ENCODE results near the gene RAP1GAP2.
A peak's percentile ranks its signal among the peaks of the same experiment; 100 is the strongest.

The RAP1GAP2 gene

DNA sequence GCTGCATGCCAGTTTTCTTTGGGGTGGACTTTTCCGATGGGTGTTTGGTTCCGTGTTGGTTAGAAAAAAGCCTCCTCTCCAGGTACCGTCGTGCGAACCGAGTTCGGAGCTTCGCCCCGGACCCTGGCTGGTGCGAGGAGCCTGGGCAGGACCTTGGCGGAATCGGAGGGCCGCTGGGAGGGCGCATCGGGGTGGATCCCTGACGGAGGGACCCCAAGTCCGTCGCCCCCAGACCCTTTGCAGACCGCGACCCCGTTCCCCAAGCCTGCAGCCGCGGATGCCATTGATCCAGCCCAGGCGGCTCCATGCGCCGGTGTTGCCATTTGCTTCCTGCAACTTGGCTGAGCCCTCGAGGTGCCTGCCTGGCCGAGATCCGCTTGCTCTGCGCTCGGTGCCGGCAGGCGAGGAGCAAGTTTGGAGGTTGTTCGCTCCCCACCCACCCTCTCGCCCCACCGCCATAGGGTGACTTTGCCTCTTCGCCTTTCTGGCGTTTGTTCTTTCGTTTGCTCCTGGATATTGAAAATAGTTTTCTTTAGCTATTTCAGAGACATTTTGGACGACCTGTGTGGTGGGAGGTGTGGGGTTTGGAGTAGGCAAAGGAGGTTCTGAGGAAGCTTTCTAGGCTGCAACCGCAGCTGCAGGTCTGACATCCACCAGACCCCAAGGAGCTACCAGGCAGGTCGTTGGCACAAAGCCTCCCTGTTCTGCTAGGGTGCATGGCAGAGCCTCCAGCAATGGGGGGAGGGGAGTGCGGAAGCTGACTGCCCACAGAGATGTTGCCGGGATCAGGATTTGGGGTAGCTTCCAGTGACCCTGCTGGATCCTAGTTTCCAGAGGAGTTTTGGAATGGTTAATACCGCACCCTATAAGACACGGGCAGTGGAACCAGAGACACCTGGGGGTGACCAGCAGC is 58.2 kb downstream of the RAP1GAP2 start:
- DNase-seq, result peak; percentile 6

- DNase-seq, result peak; percentile 13
Observed at GRCh38 chr17:2855063-2855600, 58.9 kb downstream of the RAP1GAP2 start.

DNA sequence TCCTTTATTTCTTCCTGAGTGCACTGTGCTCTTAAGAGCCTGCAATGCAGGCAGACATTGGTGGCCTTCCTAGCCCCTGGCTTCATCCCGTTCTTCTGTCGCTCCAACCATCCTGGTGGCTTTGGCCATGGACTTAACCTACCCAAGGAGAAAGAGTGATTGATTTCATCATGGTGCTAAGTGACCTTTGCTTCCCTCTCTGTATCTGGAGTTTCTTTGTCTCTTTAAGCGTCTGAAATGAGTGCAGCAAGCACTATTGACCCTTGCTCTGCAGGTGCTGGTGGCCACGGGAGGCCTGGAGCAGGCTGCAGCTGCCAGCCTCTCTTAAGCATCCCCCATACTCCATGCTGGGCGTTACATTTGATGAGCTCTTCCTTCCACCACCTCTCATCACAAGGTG is 60.5 kb downstream of the RAP1GAP2 start:
- no peak for DNase-seq

GRCh38 chr17:2860045-2860444 is 63.8 kb downstream of the RAP1GAP2 start:
- DNase-seq, result no peak

- DNase-seq, result no peak
Observed at GRCh38 chr17:2860883-2861282, 64.6 kb downstream of the RAP1GAP2 start.

DNA sequence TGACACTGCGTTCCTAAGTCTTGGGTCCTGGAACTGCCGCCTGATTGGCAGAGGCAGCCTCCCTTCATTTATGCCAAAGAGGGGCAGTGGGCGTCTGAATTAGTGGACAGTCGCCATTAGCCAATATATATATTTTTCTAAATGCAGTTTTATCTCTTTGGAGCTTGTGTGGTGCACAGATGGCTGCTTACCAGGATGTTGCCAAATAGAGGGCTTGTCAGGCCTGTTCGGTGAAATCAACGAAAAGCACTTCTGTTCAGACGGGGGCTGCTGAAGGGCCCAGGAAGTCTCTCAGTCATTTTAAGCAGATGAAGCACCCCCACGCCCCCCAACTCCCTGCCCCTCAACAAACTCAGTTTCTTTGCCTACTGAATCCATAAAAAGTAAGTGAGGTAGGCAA is 66.0 kb downstream of the RAP1GAP2 start:
- no peak for DNase-seq

DNA sequence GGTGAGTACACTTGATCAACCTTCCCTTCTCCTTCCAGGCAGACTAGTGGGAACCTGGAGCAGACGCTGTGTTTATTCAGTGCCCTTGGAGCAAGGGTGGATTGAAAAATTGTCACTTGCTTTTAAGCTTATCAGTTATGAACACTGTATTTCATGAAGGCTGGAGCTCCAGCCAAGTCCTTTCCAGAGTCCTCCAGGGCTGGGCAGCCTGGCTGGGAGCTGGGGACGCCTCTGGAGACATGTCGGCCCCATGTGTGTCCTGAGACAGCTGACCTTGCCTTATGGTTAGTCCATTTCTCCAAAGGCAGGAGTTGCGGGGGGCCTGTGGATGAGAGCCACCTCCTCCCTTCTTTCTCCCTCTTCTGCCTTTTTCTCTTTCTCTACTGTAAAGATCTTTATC is 67.0 kb downstream of the RAP1GAP2 start:
- DNase-seq, result no peak

- DNase-seq, result no peak
Observed at GRCh38 chr17:2865228-2865627, 69.0 kb downstream of the RAP1GAP2 start.

DNA sequence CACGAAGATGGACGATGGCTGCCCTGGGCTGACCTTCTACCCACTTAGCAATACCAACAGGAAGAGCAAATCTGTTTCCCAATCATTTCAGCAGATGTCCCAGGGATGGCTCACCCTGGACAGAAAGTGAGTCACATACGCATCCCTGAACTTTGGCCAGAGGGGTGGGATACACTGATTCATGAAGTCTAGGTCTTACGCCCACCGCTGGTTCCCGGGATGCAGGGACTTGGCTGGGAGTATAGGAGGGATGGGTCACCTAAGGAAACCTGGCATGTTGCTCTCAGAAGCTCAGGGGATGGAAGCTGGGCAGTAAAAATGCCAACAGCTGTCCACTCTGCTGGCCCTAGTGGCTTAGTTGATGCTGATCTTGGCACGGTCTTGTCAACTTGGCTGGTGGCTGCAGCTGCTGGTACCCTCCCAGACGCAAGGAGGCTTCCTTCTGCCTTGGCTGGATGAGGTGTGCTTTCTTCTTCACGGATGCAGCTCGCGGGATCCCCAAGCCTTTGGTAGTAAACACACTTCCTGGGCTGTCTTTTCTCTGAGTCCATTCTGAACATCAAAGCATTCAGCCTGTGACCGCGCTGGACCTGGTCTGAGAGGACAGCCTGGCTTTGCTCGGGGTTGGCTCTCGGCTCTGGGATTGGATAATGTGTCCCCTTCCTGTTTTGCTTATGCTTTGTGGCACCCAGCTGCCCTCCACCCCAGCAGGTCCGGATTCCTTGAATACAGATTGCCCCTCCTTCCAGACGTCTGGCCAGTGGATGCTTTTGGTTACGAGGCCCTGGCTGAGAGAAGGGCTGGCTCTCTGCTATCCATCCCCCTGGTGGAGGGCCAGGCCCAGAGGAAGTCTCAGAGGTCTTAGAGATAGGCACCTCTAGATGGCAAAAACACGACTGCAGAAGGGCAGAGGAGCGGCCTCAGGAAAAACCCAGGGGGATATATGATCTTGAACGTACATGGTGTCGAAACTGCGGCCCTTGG is 71.5 kb downstream of the RAP1GAP2 start:
- DNase-seq, result peak; percentile 26

- DNase-seq, result no peak
Observed at GRCh38 chr17:2869604-2870003, 73.4 kb downstream of the RAP1GAP2 start.

DNA sequence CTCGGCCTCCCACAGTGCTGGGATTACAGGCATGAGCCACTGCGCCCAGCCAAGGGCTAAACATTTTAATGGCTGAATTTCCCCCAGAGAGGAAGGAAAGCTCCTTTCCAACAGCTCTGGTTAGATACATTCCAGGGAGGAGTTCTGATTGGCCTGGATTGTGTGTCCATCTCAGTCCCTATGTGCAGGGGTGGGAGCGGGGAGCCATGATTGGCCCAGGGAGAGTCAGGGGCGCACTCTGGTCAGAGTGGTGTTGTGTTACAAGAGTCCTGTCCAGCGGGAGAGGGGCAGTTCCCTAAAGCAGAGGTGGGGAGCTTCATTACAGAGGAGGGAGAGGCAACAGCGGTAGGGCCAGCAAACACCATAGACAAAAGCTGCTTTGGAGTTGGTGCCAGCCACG is 75.0 kb downstream of the RAP1GAP2 start:
- DNase-seq, result no peak

DNA sequence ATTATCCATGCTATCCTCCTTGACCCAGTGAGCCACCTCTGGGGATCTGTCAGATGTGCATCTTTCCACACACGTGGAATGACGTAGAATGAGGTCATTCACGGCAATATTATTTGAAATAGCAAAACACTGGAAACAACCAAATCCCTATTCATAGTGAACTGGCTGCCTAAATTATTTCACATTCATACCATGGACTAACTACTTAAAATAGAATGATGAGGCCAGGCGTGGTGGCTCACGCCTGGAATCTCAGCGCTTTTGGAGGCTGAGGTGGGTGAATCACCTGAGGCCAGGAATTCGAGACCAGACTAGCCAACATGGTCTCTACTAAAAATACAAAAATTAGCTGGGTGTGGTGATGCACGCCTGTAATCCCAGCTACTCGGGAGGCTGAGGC is 75.5 kb downstream of the RAP1GAP2 start:
- no peak for DNase-seq

DNA sequence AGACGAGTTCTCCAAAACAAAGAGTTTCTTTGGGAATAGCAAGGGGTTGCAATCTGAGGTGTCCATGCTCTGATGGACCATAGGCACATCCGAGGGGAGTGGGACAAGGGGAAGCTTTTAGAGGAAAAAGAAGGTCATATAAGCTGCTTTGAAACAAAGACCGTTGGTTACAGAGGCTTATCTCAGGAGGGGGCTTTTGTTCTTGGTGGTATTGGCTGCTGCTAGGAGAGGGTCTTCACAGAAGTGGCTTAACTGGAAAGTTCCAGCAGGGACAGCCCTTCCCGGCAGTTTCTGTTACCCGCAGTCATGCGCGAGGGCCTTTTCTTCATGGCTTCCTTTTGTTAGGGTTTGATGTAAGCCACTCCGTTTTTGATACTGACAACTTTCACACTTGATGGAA is 76.0 kb downstream of the RAP1GAP2 start:
- no peak for DNase-seq

DNA sequence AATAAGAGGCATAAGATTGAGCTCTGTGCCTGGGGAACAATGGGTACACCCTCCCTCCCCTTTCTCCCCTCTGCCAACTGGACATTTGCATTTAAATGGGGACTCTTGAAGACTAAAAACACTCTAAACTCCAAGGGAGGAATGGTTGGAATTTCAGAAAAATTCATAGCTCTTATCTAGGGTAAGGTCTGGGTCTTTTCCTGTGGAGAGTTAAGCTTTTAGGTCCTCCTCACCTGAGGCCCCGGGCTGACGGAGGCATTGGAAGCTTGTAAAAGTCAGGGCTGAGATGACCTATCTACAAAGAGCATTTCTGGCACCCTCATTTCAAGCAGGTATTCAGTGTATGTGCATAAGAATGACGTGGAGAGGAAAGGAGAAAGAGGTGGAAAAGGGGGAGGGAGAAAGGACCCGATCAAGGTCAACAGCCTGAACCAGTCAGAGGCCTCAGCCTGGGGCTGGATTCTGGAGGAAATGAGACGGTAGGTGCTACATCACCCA is 78.0 kb downstream of the RAP1GAP2 start:
- DNase-seq, result no peak

GRCh38 chr17:2875608-2876007 is 79.4 kb downstream of the RAP1GAP2 start:
- DNase-seq, result no peak

DNA sequence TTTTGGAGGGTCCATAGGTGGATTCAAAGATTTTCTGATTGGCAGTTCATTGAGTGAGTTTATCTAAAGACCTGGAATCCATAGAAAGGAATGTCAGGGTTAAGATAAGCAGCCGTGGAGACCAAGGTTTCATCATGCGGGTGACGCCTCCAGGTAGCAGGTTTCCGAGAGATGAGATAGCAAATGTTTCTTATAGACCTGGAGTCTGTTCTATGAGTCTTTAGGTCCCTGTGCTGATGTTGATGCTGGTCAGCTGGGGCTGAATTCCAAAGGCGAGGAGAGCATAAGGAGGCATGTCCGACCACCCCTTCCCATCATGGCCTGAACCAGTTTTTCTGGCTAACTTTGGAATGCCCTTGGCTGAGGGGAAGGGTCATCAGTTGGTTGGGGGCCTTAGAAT is 80.2 kb downstream of the RAP1GAP2 start:
- DNase-seq, result no peak

DNA sequence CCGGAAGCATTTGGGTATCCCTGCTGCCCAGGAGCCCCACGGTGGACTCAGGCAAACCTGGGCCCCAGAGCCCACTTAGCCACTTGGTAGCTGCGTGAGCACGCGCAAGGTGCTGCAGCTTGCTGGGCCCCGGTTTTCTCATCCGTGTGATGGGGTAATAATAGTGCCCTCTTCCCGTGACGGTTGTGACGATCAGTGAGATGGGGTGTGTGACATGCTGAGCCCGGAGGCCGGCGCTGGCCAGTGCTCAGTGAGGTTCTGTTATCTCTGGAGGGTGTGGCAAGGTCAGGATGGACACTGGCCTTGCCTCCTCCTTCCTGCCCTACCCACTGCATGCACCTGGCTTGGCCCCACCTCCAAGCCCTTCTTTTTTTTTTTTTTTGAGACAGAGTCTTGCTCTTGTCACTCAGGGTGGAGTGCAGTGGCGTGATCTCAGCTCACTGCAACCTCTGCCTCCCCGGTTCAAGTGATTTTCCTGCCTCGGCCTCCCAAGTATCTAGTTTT is 82.6 kb downstream of the RAP1GAP2 start:
- DNase-seq, result no peak

DNA sequence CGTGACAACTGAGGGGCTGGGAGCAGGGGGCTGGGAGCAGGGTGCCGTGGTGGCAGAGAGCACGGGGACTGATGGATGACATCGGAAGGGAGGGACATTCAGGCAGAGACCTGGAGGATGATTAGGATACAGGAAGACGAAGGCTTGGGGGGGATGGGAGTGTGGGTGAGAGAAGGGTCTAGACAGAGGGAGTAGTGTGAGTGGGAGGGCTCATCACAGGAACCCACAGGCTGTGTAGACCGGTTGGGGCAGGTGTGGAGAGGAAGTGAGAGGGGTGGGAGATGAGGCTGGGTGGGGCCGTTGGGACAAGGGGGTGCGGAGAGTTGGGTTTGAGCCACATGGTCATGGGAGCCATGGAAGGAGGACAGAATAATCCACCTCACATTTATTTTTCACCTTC is 83.8 kb downstream of the RAP1GAP2 start:
- no peak for DNase-seq

DNA sequence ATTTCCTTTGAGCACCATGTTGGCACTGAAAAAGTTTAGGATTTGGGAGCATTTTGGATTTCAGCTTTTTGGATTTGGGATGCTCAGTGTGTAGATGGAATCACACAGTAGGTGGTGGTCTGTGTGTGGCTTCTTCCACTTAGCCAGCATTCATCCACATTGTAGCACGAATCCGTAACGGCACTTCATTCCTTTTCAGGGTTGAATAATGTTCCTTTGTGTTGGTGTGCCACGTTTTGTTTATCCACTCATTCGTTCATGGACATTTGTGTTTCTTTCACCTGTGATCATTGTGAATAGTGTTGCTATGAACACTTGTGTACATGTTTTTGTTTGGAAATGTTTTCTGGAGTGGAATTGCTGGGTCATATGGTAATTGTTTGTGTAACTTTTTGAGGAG is 85.1 kb downstream of the RAP1GAP2 start:
- DNase-seq, result no peak

DNA sequence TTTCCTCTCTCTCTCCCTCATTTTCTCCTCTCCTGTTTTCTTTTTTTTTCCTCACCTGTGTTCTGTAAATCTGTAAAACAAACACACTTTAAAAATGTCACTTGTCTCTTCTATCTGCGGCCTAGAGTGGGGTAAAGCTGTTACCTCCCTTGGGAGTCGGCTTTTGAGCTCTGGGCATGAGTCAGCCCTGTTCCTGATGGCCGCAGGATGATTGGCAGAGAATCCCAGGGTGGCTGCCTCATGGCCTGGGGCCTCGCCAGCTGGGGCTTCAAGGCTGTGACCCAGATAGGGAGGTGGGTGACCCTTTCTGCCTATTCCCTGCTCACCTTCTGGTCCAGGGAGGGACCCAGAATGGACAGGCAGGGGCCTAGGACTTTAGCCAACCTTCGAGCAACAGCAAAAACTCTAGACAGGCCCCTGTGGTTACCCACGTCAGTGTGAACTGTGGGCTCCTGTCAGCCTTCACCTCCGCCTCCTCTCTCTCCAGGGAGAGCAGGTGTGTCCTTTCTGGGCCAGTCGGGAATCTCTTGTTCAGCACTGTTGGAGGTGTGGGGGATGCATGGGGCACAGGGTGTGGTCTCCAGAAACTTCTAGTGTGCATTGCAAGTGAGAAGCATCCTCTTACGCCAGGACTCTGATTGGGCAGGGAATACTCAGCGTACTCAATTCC is 87.4 kb downstream of the RAP1GAP2 start:
- DNase-seq, result no peak

DNA sequence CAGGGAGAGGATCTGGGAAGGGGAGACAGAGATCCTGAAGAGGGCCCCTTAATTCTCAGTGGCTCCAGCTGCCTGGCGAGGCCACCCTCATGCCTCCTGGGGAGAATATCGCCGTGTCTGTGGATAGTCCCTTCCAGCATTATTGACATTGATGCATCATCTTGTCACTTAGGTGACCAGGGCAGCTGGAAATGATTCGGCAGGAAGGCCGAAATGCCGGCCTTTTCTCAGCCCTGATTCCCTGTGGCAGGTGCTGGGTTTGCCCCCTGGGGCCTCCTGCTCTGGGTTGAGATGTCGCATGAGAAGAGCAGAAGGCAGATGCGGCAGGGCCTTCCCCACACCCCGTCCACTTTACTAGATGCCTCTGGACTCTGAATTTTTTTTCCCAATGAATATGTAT is 89.5 kb downstream of the RAP1GAP2 start:
- no peak for DNase-seq

DNA sequence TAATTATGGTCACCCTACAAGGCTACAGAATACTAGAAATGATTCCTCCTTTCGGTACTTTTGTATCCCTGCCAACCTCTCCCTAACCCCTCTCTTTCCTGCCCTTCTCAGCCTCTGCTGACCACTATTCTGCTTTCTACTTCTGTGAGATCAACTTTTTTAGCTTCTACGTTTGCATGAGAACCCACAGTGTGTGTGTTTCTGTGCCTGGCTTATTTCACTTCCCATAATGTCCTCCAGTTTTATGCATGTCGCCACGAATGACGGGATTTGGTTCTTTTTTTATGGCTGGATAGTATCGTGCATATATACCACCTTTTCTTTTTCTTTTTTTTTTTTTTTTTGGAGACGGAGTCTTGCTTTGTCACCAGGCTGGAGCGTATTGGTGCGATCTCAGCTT is 92.1 kb downstream of the RAP1GAP2 start:
- no peak for DNase-seq

GRCh38 chr17:2889256-2889655 is 93.0 kb downstream of the RAP1GAP2 start:
- DNase-seq, result no peak
